Measurements from ENCODE around the gene PYM1.
A peak's percentile ranks its signal among the peaks of the same experiment; 100 is the strongest.

GRCh38 chr12:55966408-55967281 is 39.0 kb upstream of the PYM1 start, which contains the start of gene CDK2:
- TF ChIP-seq CTCF (IDR thresholded peaks at IDR 0.05) (no peak), POLR2A (IDR thresholded peaks at IDR 0.05) (peak; percentile 80)
